HG03159 (cell line): ENCODE data around the gene PEX11A.

ENCODE experiments used
- ATAC-seq: cut with Tn5 transposase; IDR thresholded peaks from one replicate; pipeline ENCODE4 v1.9.1; 2021; ENCODE audit warnings: mild to moderate bottlenecking, moderate library complexity; ENCODE audit not compliant: unreplicated experiment

Gene PEX11A

DNA sequence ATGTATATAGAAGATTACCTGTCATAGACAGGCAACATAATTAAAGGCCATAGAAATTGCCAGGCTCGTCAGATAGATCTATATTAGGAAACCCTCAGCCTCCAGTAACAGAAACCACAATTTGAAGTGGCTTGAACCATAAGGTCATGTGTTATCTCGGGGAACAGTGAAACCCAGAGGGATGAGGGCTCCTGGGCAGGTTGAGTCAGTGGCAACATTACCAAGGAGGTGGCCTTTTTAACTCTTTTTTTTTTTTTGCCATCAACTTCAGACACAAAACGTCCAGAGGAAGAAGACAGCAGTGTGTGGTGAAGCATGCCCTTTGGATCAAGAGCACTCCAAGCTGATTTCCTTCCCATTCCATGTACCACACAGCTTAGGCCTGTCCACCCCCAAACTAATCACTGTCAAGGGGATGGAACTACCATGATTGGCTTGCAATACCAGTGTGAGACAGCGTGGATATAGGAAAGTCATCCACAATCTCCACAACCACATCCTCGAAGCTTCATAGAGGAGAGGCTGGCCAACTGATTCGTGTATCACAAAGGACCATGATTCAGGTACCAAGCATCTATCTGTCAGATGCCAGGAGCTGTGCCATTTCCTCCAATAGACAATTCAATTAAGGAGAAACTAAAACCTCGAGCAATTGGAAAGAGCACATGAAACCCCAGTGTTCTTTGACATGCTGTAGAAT is 34.3 kb downstream of the PEX11A start:
- no peak for ATAC-seq

DNA sequence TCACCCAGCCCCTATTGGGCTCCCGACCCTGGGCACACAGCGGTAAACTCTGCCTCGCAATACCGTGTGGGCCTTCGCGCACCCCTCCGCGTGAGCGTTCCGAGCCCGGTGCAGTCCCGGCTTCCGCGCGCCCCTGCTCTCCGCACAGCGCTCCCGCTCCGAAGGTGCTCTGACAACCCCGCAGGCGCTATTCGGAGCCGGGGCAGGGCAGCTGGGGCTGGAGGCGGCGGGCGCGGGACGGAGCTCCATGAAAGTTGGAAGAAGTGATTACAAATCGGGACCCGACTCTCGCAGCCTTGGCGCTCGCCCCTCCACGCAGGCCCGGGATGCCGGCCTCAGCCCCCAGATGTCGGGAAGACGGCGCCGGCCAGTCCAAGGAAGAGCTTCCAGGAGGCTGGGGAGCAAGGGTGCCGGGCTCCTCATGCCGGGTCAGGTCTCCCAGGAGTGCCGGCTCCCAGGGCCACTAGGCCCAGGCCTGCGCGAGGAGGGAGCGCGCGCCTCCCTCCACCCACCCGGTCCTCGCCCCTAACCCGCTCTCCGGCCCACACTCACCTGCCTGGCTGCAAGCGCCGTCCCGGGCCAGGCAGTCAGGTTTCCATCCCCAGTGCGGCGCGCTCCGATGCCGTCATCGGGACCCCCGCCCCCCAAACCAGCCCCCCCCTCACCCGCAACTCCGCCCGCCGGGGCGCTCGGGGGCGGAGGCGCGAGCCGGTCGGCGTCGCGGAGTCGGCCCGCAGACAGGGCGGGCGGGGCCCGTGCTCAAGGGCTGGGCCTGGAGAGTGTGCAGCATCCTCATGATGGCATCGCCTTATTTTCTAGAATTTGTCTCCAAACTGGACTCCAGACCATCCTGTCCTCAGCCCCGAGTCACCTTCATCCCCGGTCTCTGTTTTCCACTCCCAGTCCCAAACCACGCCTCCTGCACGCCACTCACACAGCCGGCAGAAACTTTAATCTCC is 35.4 kb downstream of the PEX11A start, which contains the start of gene KIF7:
KIF7 (minus strand) TSS at position 621 of the 959 bp plus-strand sequence. CDS start 2,537 bp downstream, outside the sequence.
- no peak for ATAC-seq

DNA sequence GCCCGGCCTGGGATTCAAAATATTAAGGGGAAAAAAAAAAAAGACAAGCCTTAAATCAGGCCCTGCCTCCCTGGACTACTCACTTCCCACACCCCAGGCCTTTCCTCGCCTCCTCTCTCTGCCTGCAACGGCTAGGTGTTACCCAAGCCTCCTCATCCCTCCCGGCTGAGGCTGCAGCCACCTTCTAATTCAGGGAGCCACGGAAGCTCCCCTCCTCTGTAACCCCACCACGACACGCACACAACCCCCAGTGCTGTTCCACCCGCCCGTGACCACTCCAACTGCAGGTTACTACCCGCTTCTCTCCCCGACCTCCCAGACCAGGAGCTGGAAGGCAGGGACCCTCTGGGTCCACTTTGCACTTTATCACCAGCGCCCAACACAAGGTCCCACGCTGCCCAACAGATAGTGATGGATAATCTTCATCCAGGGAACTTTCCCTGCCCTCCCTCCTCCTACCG is 36.2 kb downstream of the PEX11A start:
- ATAC-seq: no peak

DNA sequence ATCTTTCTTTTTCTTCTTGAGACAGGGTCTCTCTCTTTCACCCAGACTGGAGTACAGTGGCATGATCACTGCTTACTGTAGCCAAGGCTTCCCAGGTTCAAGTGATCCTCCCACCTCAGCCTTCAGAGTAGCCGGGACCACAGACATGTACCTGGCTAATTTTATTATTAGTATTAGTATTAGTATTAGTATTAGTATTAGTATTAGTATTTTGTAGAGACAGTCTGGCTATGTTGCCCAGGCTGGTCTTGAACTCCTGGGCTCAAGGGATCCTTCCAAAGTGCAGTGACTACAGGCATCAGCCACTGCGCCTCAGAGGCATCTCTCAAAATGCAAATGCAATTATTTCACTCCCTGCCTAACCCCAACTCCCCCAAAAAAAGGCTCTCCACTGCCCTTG is 37.0 kb downstream of the PEX11A start:
- no peak for ATAC-seq

DNA sequence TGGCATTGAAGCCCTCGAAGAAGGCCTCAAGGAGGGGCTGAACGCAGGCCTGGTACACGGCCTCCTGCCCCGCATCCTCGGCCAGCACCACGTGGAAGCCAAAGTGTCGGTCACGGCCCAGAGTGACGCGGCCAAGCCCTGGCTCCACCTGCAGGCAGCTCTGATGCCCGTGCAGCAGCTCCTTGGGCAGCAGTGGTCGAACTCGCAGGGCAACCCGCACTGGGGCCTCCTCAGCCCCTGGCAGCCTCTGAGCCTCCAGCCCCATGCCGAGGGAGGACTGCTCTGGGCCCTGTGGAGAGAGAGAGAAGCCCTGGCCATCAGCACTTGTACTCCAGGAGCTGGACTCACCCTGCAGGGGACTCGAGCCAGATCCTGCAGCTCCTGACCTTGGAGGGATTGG is 37.9 kb downstream of the PEX11A start:
- ATAC-seq: no peak

DNA sequence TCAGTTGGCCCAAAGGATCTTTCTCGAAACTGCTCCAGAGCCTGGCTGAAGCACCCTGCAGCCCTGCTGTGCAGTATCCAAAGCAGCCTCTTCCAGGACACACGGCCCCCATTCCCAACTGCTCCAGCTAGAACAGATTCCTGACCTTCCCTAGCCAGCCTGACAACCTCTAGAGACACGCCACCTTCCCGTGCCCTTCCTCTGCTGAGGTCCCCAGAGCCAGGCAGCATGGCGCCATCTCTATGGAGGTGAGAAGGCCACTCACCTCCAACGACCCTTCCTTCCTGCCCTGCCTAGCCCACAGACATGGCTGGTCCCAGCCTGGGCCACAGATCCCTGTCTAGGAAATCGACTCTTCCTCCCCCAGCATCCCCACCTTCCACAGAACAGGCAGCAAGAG is 38.4 kb downstream of the PEX11A start:
- no peak for ATAC-seq

DNA sequence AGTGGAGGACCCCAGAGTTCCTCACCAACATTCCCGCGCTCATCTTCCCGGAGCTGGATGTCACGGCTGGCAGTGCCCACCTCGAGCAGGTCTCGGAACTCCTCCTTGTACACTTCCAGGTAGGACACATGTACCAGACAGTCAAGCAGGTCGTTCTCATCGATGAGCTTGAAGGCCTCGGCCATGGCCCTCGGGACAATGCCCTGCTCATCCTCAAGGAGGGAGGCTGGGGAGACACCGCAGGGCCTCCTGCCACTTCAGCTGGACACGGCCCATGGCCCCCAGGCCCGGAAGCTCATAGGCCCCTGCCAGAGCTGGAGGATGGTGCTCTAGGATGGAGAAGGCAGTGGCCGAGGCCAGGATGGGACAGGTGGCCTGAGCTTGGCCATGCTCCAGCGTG is 40.8 kb downstream of the PEX11A start:
- ATAC-seq: no peak

DNA sequence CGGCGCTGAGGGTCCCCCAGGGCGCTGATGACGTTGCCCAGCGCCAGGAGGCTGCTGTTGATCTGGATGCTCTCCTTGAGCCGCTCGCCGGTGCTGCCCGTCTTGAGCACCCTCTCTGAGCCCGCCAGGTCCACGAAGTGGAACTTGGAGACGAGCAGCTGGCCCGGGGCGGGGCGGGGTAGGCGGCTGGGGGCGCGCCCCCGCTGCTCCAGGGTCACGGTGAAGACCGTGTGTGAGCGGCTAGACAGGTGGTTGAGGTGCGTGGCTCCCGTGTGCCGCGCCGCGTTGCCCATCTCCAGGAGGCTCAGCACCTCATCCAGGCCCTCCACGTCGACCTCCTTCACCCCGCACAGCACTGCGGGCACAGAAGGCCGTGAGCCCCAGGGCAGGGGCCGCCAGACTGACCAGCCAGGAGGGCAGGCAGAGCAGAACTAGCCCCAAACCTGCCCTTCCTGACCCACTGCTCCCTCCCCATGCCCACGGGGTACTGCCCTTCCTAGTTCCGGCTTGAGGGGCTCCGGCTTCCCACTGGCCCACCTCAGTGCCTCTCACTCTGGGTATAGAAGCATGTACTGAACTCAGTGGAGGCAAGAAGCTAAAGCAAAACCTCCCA is 41.4 kb downstream of the PEX11A start:
- no peak for ATAC-seq

DNA sequence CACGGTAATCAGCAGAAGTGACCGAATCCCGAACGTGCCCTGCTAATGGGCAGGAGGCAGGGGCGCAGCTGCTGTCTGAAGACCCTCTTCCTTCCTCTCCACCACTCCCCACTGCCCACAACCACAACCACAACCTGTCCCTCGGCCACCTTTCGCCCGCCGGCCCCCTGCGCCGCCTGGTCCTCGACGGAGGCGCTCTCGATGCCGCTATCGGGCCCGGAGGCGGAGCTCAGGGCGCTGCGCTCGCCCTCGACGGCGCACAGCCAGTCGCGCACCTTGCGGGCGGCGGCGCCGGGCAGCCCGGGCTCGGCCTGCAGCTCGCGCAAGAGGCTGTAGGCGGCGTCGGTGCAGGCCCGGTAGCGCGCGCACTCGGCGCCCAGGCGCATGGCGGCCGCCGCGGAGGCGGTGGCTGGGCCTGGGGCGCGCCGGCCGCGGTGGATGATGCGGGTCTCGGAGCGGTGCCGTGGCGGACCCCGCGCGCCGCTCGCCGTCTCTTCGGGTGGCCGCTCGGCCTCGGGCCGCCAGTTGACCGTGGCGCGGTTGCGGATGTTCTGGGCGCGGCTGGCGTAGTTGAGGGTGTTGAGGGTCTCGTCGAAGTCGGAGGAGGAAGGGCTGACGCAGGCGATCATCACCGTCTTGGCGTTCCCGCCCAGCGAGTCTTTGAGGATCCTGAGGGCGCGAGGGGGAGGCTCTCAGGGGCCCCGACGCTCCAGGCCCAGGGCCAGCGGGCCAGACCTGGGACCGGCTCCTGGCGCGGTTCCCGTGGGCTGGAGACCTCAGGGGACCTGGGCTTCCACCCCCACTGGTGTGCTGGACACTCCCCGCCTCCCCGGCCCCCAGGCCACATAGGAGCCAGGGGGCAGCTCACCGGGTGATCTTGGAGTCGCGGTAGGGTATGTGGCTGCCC is 42.2 kb downstream of the PEX11A start:
- no peak for ATAC-seq

DNA sequence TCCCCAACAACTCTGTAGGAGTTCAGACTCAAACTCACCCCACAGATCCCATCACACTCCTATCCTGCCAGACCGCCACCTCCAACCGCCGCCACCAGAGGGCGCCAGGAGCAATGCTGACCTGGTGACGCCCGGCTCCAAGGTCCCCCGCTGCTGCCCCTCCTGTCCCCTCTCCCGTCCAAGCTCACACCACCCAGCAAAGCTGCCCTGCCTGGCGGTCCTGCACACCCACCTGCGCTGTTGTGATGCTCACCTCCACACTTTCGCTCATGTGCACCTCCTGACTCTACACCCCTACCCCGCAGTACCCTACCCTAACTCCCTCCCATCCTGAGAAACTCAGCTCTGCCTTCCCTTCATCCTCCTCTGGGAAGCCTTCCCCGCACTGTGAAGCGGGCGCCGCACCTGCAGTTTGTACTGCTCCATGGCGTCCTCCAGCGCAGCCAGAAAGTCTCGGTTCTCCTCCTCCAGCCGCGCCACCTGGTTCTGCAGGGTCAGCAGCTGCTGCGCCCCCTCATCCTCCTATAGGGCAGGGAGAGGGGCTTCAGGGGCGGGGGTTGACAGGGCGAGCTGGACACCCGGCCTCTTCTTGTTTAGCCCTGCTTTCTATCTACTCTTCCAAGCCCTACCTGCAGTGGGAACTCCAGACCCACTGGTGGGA is 43.2 kb downstream of the PEX11A start:
- ATAC-seq: no peak

DNA sequence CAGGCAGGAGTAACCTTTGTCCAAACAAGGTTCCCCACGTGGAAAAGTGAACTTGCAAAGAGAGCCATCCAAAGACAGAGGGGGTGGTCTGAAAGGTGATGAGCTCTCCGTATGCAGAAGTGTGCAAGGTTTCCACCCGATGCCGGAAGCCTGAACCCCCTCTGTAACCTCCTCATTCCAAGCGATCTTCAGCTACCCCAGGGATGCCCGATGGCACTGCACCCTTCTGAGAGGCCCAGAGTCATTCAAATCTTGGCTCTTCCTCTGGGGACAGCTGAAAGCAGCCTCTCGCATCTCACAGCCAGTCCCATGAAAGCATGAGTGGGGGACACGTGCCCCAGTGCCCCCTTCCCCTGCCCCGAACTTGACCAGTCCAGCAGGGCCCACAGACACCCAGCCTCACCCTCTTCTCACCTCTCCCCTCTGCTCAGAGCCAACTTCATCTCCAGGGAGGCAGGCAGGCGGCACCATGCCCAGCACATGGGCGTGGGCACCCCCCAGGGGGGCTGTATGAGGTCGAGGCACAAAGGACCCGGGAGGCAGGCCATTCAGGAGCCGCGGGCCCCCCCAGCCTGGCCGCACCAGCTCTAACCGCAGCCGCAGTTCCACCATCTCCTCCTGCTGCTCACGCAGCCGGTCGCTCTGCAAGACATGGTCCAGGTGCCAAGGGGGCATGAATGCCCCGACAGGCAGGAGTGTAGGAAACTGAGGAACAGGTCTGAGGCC is 44.0 kb downstream of the PEX11A start:
- ATAC-seq: no peak

DNA sequence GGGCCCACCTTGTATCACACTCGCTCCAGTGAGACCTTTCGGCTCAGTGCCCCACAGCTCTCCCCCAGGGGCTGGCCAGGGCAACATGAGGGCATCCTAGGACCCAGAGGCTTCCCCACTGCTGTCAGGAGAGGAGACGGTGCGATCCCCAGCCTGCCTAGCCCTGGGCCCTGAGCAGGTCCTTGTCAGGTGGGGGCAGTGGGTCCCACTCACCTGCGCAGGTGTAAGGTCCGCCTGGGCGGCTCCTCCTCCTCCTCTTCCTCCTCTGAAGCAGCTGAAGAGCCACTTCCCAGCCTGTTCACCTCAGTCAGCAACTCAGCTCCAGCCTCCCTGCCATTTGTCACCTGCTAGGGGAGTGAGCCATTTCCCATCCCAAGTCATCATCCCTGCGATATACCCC is 44.9 kb downstream of the PEX11A start:
- no peak for ATAC-seq

DNA sequence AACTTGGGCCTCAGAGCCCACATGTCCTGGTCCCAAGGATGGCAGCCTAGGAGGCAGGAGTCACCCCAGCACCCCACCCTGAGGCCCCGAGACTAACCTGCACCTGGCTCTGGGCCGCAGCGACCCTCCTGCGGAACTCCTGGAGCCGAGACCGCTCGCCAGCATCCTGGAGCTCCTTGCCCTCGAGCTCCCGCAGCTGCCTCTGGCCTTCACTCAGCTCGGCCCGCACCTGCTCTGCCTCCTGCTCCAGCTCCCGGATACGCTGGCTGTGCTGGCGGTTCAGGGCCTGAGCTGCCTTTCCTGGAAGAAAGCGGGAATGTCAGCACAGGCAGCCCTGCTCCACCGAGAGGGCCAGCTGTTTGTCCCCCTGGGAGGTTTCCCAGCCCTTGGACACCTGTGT is 48.4 kb downstream of the PEX11A start:
- ATAC-seq: no peak

DNA sequence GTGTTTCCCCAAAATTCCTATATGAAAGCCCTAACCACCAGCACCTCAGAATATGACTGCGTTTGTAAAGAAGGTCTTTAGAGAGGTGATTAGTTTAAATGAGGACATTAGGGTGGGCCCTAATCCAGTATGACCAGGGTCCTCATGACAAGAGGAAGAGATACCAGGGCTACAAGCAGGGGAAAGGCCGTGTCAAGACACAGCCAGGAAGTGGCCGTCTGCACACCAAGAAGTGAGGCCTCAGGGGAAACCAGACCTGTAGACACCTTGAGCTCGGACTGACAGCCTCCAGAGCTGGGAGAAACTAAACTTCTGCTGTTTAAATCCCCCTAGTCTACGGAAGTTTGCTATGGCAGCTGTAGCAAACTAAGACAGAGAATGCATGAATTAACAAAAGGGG is 49.5 kb downstream of the PEX11A start:
- no peak for ATAC-seq

DNA sequence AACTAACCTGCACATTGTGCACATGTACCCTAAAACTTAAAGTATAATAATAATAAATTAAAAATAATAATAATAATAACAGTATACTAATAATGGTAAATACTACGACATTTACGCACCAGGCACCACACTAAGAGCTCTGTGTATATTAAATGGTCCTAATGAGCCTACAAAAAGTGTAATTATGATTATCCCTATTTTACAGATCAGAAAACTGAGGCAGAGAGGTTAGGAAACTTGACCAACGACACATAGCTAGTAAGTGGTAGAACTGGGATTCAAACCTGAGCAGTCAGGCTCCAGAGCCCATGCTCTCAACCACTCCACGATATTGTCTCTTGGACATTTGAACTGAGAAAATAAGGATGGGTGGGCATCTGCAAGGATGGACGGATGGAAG is 50.3 kb downstream of the PEX11A start:
- ATAC-seq: no peak

DNA sequence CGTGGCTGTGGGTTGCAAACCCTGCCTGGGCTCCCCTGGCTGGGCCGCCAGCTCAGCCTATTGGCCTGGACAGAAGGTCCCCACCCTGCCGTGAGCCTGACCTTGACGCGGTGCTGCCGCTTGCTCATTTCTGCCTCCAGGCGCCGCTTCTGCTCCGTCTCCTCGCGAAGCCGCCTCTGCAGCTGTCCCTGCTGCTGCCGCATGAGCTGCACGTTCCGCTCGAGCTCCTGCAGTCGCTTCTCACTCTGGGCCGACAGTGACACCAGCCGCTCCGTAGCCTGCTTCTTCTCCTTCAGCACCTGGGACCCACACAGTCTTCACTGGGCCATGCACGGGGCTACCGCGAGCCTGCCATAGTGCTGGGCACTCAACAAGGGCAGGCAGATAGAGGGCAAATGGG is 57.0 kb downstream of the PEX11A start:
- no peak for ATAC-seq

DNA sequence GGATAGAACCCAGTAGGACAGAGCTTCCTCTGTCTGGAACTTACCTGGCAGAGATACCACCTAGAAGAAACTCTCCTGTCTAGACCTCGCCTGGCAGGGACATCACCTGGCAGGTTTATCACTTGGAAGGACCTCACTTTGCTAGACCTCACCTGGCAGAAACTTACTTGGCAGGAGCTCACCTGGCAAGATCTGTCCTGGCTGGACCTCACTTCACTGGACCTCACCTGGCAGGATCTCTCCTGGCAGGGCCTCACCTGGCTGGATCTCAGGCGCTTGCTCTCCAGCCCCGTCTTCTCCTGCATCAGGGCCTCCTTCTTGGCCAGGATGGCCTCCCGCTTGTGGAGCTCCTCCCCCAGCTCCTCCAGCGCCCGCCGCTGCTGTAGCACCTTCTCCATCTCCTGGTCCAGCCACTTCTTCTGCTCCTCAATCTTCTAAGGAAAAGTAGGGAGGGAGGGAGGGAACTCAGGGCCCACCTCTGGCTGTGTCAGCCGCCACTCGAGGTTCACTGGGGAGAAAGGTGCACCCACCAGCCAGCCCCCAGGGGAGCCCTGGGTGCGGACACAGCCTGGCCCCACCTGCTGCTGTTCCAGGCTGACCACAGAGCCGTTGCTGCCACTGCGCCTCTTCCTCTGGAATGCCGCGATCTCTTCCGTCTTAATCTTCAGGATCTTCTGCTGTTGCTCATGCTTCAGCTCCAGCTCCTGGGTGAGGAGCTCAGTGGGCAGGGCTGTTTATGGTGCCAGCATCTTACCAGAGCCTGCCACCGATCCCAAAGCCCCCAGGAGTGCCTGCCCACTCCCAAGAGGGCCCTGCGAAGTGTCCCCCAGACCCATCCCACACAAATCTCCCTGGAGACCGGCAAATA is 57.8 kb downstream of the PEX11A start:
- no peak for ATAC-seq

DNA sequence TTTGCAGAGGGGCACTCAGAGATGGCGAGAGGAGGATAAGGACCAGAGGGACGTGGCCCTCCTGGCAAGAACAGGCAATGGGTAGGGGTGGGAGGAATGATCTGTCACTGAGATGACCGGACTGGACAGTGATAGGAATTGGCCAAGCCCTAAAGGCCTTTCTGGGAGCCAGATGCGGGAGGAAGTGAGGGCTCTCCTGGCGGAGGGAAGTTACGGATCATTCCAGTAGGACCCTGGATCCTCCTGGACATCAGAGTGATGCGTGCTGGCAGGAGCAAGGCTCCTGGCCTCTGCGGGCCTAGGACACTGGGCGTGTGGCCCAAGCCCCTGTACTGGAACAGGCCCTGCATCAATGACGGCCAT is 58.7 kb downstream of the PEX11A start:
- no peak for ATAC-seq
